ENCODE results near the gene NR6A1. TPM values are rescaled to one million over a fixed set of nuclear protein-coding genes. Genes with fewer than 3 reads are reported as not detected.

Gene NR6A1
- total and polyA plus RNA-seq, 2 of the 13 experiments (the other 11 are each of a cell fraction or from before 2014, with no cell fraction given): 28.1 to 31.5 TPM

DNA sequence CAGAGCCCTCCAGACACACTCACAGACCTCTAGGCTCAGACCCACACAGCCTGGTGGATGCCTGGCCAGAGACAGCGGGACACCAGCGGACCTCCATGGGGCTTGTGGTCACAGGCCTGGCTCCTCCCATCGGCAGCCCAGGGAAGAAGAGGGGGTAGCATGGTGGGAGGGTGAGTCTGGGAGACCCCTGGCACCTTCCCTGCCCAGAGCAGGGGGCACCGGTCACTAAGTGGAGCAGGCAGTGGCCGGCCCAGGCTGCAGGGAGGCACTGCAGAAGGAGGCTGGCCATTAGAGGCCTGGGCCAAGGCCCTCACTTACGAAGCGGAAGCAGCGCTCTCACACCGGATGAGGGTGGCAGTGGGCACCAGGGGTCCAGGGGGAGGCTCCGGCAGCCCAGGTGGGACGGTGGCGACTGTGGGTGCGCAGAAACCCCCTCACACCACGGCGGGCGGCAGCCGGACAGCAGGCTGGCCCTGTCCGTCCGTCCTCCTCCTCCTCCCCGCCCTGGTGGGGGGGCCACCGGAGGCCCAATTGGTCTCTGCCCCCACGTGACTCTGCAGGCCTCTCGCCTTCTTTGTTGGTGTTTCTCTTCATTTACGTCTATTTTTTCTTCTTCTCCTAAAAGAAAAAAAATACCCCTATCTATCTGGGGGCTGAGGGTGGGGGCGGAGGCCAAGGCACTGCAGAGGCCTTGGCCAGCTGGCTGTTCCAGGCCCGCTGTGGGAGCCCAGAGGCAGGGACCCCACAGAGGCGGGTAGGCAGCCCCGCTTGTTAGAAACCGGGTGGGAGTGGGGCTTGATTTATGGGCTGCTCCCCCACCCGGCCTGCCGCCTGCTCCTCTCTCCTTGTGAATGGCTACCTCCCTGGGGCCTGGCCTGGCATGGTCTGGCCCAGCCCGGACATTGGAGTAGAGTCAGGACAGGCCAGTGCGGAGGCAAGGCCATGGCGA lies 263.9 kb downstream of the NR6A1 start, which contains the start of gene NR5A1 (continued):
- TF ChIP-seq, protein P1, sequence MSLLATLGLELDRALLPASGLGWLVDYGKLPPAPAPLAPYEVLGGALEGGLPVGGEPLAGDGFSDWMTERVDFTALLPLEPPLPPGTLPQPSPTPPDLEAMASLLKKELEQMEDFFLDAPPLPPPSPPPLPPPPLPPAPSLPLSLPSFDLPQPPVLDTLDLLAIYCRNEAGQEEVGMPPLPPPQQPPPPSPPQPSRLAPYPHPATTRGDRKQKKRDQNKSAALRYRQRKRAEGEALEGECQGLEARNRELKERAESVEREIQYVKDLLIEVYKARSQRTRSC (CRISPR knock-in tag; IDR thresholded peaks at IDR 0.05; ENCODE audit: low read depth): no peak
- TF ChIP-seq GABPA (IDR thresholded peaks at IDR 0.05; ENCODE audit: low read depth, low read length): no peak
- peak; percentile 80 for TF ChIP-seq GABPA (CRISPR knock-in tag; IDR thresholded peaks at IDR 0.05; ENCODE audit: low read depth)
- peak; percentile 75 for TF ChIP-seq MYC (CRISPR knock-in tag; IDR thresholded peaks at IDR 0.05; ENCODE audit: borderline replicate concordance)
- peak; percentile 70; the same call in 1 of the 2 replicates for TF ChIP-seq ZNF225 (CRISPR knock-in tag; IDR thresholded peaks at IDR 0.05)
- TF ChIP-seq GFI1 (CRISPR knock-in tag; IDR thresholded peaks at IDR 0.05; ENCODE audit: borderline replicate concordance): no peak; the same call in 1 of the 2 replicates
- TF ChIP-seq NRL (CRISPR knock-in tag; IDR thresholded peaks at IDR 0.05; ENCODE audit: borderline replicate concordance): peak; percentile 72
- TF ChIP-seq ZBTB7B (CRISPR knock-in tag; IDR thresholded peaks at IDR 0.05): 0 out of 2 replicates have a peak, but pooled peaks have one; percentile 52
- TF ChIP-seq ZBTB38 (CRISPR knock-in tag; IDR thresholded peaks at IDR 0.05): peak; percentile 96
- TF ChIP-seq, protein P2, sequence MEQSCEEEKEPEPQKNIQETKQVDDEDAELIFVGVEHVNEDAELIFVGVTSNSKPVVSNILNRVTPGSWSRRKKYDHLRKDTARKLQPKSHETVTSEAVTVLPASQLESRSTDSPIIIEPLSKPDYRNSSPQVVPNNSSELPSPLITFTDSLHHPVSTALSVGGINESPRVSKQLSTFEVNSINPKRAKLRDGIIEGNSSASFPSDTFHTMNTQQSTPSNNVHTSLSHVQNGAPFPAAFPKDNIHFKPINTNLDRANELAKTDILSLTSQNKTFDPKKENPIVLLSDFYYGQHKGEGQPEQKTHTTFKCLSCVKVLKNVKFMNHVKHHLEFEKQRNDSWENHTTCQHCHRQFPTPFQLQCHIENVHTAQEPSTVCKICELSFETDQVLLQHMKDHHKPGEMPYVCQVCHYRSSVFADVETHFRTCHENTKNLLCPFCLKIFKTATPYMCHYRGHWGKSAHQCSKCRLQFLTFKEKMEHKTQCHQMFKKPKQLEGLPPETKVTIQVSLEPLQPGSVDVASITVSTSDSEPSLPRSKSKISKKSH (CRISPR knock-in tag; IDR thresholded peaks at IDR 0.05; ENCODE audit: borderline replicate concordance): peak; percentile 57; the same call in 1 of the 2 replicates
- peak; percentile 34; the same call in 1 of the 2 replicates for TF ChIP-seq ZNF564 (CRISPR knock-in tag; IDR thresholded peaks at IDR 0.05)
- TF ChIP-seq, protein P3, sequence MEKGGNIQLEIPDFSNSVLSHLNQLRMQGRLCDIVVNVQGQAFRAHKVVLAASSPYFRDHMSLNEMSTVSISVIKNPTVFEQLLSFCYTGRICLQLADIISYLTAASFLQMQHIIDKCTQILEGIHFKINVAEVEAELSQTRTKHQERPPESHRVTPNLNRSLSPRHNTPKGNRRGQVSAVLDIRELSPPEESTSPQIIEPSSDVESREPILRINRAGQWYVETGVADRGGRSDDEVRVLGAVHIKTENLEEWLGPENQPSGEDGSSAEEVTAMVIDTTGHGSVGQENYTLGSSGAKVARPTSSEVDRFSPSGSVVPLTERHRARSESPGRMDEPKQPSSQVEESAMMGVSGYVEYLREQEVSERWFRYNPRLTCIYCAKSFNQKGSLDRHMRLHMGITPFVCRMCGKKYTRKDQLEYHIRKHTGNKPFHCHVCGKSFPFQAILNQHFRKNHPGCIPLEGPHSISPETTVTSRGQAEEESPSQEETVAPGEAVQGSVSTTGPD (CRISPR knock-in tag; IDR thresholded peaks at IDR 0.05): 0 out of 2 replicates have a peak, but pooled peaks have one; percentile 35
- TF ChIP-seq ZNF251 (CRISPR knock-in tag; IDR thresholded peaks at IDR 0.05): no peak
- TF ChIP-seq FOXK2 (IDR thresholded peaks at IDR 0.05): no peak
- TF ChIP-seq NFKB2 (CRISPR knock-in tag; IDR thresholded peaks at IDR 0.05; ENCODE audit: borderline replicate concordance): no peak; the same call in 1 of the 2 replicates
- TF ChIP-seq SIN3B (IDR thresholded peaks at IDR 0.05; ENCODE audit: low read length): no peak
- TF ChIP-seq, protein P4, sequence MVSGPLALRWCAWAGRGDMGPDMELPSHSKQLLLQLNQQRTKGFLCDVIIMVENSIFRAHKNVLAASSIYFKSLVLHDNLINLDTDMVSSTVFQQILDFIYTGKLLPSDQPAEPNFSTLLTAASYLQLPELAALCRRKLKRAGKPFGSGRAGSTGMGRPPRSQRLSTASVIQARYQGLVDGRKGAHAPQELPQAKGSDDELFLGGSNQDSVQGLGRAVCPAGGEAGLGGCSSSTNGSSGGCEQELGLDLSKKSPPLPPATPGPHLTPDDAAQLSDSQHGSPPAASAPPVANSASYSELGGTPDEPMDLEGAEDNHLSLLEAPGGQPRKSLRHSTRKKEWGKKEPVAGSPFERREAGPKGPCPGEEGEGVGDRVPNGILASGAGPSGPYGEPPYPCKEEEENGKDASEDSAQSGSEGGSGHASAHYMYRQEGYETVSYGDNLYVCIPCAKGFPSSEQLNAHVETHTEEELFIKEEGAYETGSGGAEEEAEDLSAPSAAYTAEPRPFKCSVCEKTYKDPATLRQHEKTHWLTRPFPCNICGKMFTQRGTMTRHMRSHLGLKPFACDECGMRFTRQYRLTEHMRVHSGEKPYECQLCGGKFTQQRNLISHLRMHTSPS (CRISPR knock-in tag; IDR thresholded peaks at IDR 0.05; ENCODE audit: low read depth): peak; percentile 74
- peak; percentile 44; the same call in 1 of the 2 replicates for TF ChIP-seq ZNF333 (CRISPR knock-in tag; IDR thresholded peaks at IDR 0.05; ENCODE audit: borderline replicate concordance)
- peak; percentile 18 for TF ChIP-seq ZNF124 (CRISPR knock-in tag; IDR thresholded peaks at IDR 0.05)
- no peak for TF ChIP-seq ZNF572 (CRISPR knock-in tag; IDR thresholded peaks at IDR 0.05)
- TF ChIP-seq PAWR (CRISPR knock-in tag; IDR thresholded peaks at IDR 0.05; ENCODE audit: borderline replicate concordance): 0 out of 2 replicates have a peak, but pooled peaks have one; percentile 22
- TF ChIP-seq ZNF430 (CRISPR knock-in tag; IDR thresholded peaks at IDR 0.05): peak; percentile 69
- peak; percentile 41 for TF ChIP-seq HOXA5 (CRISPR knock-in tag; IDR thresholded peaks at IDR 0.05)
- TF ChIP-seq IRX3 (CRISPR knock-in tag; IDR thresholded peaks at IDR 0.05; ENCODE audit: borderline replicate concordance, low read depth): 0 out of 2 replicates have a peak, but pooled peaks have one; percentile 17
- TF ChIP-seq POLR2G (IDR thresholded peaks at IDR 0.05; ENCODE audit: low read depth, low read length): peak; percentile 81
